A673 (cell line): ENCODE results near the gene TXNRD1. TPM values are rescaled to one million over a fixed set of nuclear protein-coding genes. Genes with fewer than 3 reads are reported as not detected.

Experiments used
- BruUV-seq: library from RNA; stranded (reverse); fragments of 400-500 nt; replicated peaks from 2 replicates; lab custom pipeline; 2021; lab: Mats Ljungman, UMichigan
- CTCF ChIA-PET: fragments of 300-600 bp; sonication (Branson Sonifier 250); formaldehyde crosslinking; loops from one replicate; lab custom pipeline; 2022; ENCODE audit warnings: antibody characterized with exemption; lab: Charles Lee
- POLR2A ChIA-PET: fragments of 300-600 bp; sonication (Branson Sonifier 250); formaldehyde crosslinking; loops from one replicate; lab custom pipeline; 2022; ENCODE audit warnings: antibody characterized with exemption; ENCODE audit not compliant: low non-redundant PET; lab: Charles Lee
- DNase-seq: peaks from one replicate; pipeline ENCODE4 v3.0.0-alpha.2; 2015; ENCODE audit warnings: low spot score
- H3K27ac ChIP-seq: fragments of 200-600 bp; sonication (generic); 2 replicates; pipeline ENCODE4 v1.5.1; 2016; ENCODE audit warnings: mixed run types, low read depth, mild to moderate bottlenecking, mixed read lengths, antibody characterized with exemption, low read length; ENCODE audit not compliant: poor library complexity, severe bottlenecking
- H3K27me3 ChIP-seq: fragments of 200-600 bp; sonication (generic); replicated peaks from 2 replicates; pipeline ENCODE4 v1.6.1; 2017; ENCODE audit warnings: mixed run types, low read depth, mild to moderate bottlenecking, mixed read lengths, antibody characterized with exemption, low read length; ENCODE audit not compliant: insufficient read depth, poor library complexity
- H3K36me3 ChIP-seq: fragments of 200-600 bp; sonication (generic); 2 replicates; pipeline ENCODE4 v1.6.1; 2016; ENCODE audit warnings: mixed run types, mild to moderate bottlenecking, mixed read lengths, antibody characterized with exemption, low read length; ENCODE audit not compliant: insufficient read depth, poor library complexity, severe bottlenecking
- H3K4me1 ChIP-seq: fragments of 200-600 bp; sonication (generic); 2 replicates; pipeline ENCODE4 v1.6.1; 2017; ENCODE audit warnings: mixed run types, mild to moderate bottlenecking, mixed read lengths, antibody characterized with exemption, low read length; ENCODE audit not compliant: insufficient read depth, poor library complexity, severe bottlenecking
- H3K4me3 ChIP-seq: fragments of 200-600 bp; sonication (generic); 2 replicates; pipeline ENCODE4 v1.5.1; 2016; ENCODE audit warnings: low read depth, mixed run types, mild to moderate bottlenecking, mixed read lengths, low read length; ENCODE audit not compliant: poor library complexity, severe bottlenecking
- H3K9me3 ChIP-seq: fragments of 200-600 bp; sonication (generic); 2 replicates; pipeline ENCODE4 v1.6.1; 2016; ENCODE audit warnings: mixed run types, low read depth, mild to moderate bottlenecking, mixed read lengths, antibody characterized with exemption, low read length; ENCODE audit not compliant: poor library complexity, severe bottlenecking
- CTCF ChIP-seq: fragments of 300-800, 200-600 bp; sonication (generic); conservative IDR thresholded peaks from 2 replicates; pipeline ENCODE4 v1.5.1; 2017; ENCODE audit warnings: low read depth, mild to moderate bottlenecking, antibody characterized with exemption, low read length, moderate library complexity, mixed read lengths
- EZH2 ChIP-seq: fragments of 200-600 bp; sonication (generic); IDR thresholded peaks from 2 replicates; pipeline ENCODE4 v1.6.1; 2017; ENCODE audit warnings: borderline replicate concordance, low read depth, mild to moderate bottlenecking, mixed read lengths, antibody characterized with exemption, low read length; ENCODE audit not compliant: poor library complexity, severe bottlenecking
- intact Hi-C: fragments of 100-400 bp; cut with micrococcal nuclease; formaldehyde crosslinking; loops from one replicate; pipeline ENCODE4 v1.10.0; 2022; ENCODE audit not compliant: unreplicated experiment
- total RNA-seq: library from RNA; stranded (reverse); gene quantifications from 2 replicates; pipeline ENCODE4 v1.2.3, GENCODE V29; 2021

Gene TXNRD1
- total RNA-seq, 1 experiment from 2014 or later: 226 TPM

GRCh38 chr12:104314242-104314614, 98.6 kb downstream of the TXNRD1 start:
- TF ChIP-seq CTCF (no peak), EZH2 (no peak)
- intact Hi-C loops: loop anchor here (10.0 kb wide), 1 partner anchor 369 kb away; no protein-coding TSS in a partner anchor
- ChIA-PET CTCF (no interaction called here), POLR2A (no interaction called here)
- DNase-seq: no peak
- Histone ChIP-seq H3K36me3 (peaks cover 83% of the 10 kb centered on the region), H3K4me1 (peaks cover 8% of the 10 kb centered on the region), H3K27me3 (no peaks in the 10 kb centered on the region), H3K9me3 (no peaks in the 10 kb centered on the region), H3K4me3 (no peak overlapping the region), H3K27ac (no peak overlapping the region)
- no TSS peak for BruUV-seq

- H3K27ac ChIP-seq: no peak overlapping the region
- no peak overlapping the region for H3K4me3 ChIP-seq
- no peak for DNase-seq
- intact Hi-C loops: loop anchor here (10.0 kb wide), 1 partner anchor 371 kb away; no protein-coding TSS in a partner anchor
- ChIA-PET POLR2A (interaction anchor here (0.6 kb wide), 1 partner anchor 13 kb away, joined by 13 read pairs; no protein-coding TSS in a partner anchor), CTCF (no interaction called here)
- peaks cover 94% of the 10 kb centered on the region for H3K36me3 ChIP-seq
- no peaks in the 10 kb centered on the region for H3K27me3 ChIP-seq
- no peak for TF ChIP-seq CTCF
- TF ChIP-seq EZH2: no peak
- no peaks in the 10 kb centered on the region for H3K9me3 ChIP-seq
- no TSS peak for BruUV-seq
- no peaks in the 10 kb centered on the region for H3K4me1 ChIP-seq
Measured at GRCh38 chr12:104315326-104316224, 100.0 kb downstream of the TXNRD1 start.

GRCh38 chr12:104316936-104317335, 101.4 kb downstream of the TXNRD1 start:
- BruUV-seq: no TSS peak
- no peak for TF ChIP-seq EZH2
- no peak for TF ChIP-seq CTCF
- Histone ChIP-seq H3K4me3 (no peak overlapping the region), H3K27me3 (no peaks in the 10 kb centered on the region), H3K27ac (no peak overlapping the region), H3K4me1 (no peaks in the 10 kb centered on the region), H3K36me3 (peaks cover 93% of the 10 kb centered on the region), H3K9me3 (no peaks in the 10 kb centered on the region)
- ChIA-PET POLR2A (no interaction called here), CTCF (no interaction called here)
- no peak for DNase-seq
- intact Hi-C loops: loop anchor here (10.0 kb wide), 1 partner anchor 372 kb away; no protein-coding TSS in a partner anchor
